Measurements from ENCODE around the gene ZNF239. TPM values are rescaled to one million over a fixed set of nuclear protein-coding genes. Genes with fewer than 3 reads are reported as not detected.

The ZNF239 gene
- total RNA-seq, 1 donor from 2014 or later = 11.8 TPM

- Mint-ChIP-seq H3K4me3 (ENCODE audit: low read depth) (no peak overlapping the region), H3K36me3 (ENCODE audit: insufficient read depth) (no peaks in the 10 kb centered on the region), H3K4me1 (ENCODE audit: low read depth) (peaks cover 14% of the 10 kb centered on the region), H3K9me3 (ENCODE audit: low read depth) (peaks cover 12% of the 10 kb centered on the region), H3K27ac (no peak overlapping the region), H3K27me3 (peaks cover 40% of the 10 kb centered on the region)
- no peak for DNase-seq (ENCODE audit: low spot score, unreplicated experiment)
- no peak for TF ChIP-seq CTCF (IDR thresholded peaks at IDR 0.05; ENCODE audit: unreplicated experiment)
Measured at GRCh38 chr10:43576580-43576979, 2.2 kb upstream of the ZNF239 start.

GRCh38 chr10:43576062-43576461 lies 1.6 kb upstream of the ZNF239 start:
- no peak for TF ChIP-seq CTCF (IDR thresholded peaks at IDR 0.05; ENCODE audit: unreplicated experiment)
- peaks cover 12% of the 10 kb centered on the region for H3K9me3 Mint-ChIP-seq (ENCODE audit: low read depth)
- no peaks in the 10 kb centered on the region for H3K36me3 Mint-ChIP-seq (ENCODE audit: insufficient read depth)
- H3K4me3 Mint-ChIP-seq (ENCODE audit: low read depth) = no peak overlapping the region
- no peak overlapping the region for H3K27ac Mint-ChIP-seq
- peaks cover 37% of the 10 kb centered on the region for H3K27me3 Mint-ChIP-seq
- peaks cover 14% of the 10 kb centered on the region for H3K4me1 Mint-ChIP-seq (ENCODE audit: low read depth)
- no peak for DNase-seq (ENCODE audit: low spot score, unreplicated experiment)

DNA sequence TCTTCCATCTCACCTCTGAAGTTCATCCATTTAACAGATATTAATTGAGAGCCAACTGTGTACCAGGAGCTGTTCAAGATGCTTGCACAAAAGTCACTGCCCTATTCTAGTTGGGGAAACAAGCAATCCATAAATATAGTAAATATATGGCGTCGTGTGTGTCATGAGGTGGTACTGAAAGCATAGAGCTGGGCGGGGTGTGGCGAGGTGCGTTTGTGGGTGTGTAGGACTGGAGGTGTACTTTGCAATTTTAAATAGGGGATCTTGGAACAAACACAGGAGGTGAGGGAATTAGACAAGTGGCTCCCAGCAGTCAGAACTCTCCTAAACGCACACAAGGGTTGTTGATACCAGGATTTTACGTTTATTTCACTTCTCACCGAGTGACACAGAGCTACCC lies 490 bp upstream of the ZNF239 start:
- H3K27ac Mint-ChIP-seq = no peak overlapping the region
- peaks cover 12% of the 10 kb centered on the region for H3K9me3 Mint-ChIP-seq (ENCODE audit: low read depth)
- peak overlapping the region; percentile 80 for H3K4me3 Mint-ChIP-seq (ENCODE audit: low read depth)
- DNase-seq (ENCODE audit: low spot score, unreplicated experiment) = no peak
- peaks cover 5% of the 10 kb centered on the region for H3K36me3 Mint-ChIP-seq (ENCODE audit: insufficient read depth)
- H3K27me3 Mint-ChIP-seq = peaks cover 30% of the 10 kb centered on the region
- no peak for TF ChIP-seq CTCF (IDR thresholded peaks at IDR 0.05; ENCODE audit: unreplicated experiment)
- peaks cover 19% of the 10 kb centered on the region for H3K4me1 Mint-ChIP-seq (ENCODE audit: low read depth)

- H3K36me3 Mint-ChIP-seq (ENCODE audit: insufficient read depth) = peaks cover 5% of the 10 kb centered on the region
- no peak for TF ChIP-seq CTCF (IDR thresholded peaks at IDR 0.05; ENCODE audit: unreplicated experiment)
- peaks cover 19% of the 10 kb centered on the region for H3K4me1 Mint-ChIP-seq (ENCODE audit: low read depth)
- H3K27ac Mint-ChIP-seq = peak overlapping the region; percentile 86
- peaks cover 12% of the 10 kb centered on the region for H3K9me3 Mint-ChIP-seq (ENCODE audit: low read depth)
- peak overlapping the region; percentile 81 for H3K4me3 Mint-ChIP-seq (ENCODE audit: low read depth)
- H3K27me3 Mint-ChIP-seq = peaks cover 18% of the 10 kb centered on the region
- no peak for DNase-seq (ENCODE audit: low spot score, unreplicated experiment)
Measured at GRCh38 chr10:43573250-43574000, 991 bp downstream of the ZNF239 start.

DNA sequence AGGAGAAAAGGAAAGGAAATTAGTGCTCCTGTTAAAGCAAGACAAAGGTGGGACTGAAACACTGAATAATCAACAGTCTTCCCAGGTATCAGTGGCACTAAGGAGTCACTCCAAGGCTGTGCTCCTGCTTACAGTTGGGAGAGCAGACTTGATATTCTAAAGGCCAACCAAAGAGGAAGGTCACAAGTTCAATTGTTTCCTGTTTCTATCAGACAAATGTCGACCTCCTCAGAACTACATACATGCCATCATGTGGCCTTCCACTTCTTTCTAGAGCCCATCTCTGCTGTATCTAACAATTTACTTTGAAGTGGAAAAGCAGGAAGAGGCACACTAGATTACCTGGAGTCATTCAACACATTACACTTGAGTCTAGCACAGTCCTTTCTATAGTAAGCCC lies 3.4 kb downstream of the ZNF239 start:
- TF ChIP-seq CTCF (IDR thresholded peaks at IDR 0.05; ENCODE audit: unreplicated experiment) = no peak
- DNase-seq (ENCODE audit: low spot score, unreplicated experiment) = no peak
- Mint-ChIP-seq H3K36me3 (ENCODE audit: insufficient read depth) (peaks cover 8% of the 10 kb centered on the region), H3K4me1 (ENCODE audit: low read depth) (peaks cover 19% of the 10 kb centered on the region), H3K27ac (no peak overlapping the region), H3K27me3 (peaks cover 5% of the 10 kb centered on the region), H3K9me3 (ENCODE audit: low read depth) (peaks cover 11% of the 10 kb centered on the region), H3K4me3 (ENCODE audit: low read depth) (no peak overlapping the region)

Measured in progenitor cell of endocrine pancreas (in vitro differentiated cells).